K562 (cell line): ENCODE measurements around the gene BIVM. TPM values are rescaled to one million over a fixed set of nuclear protein-coding genes. Genes with fewer than 3 reads are reported as not detected.
A peak's percentile ranks its signal among the peaks of the same experiment; 100 is the strongest.

Source experiments
- BCL6 ChIP-seq: fragments of 250-450 bp; sonication (Bioruptor Pico); IDR thresholded peaks from 2 replicates; pipeline ENCODE4 v1.4.0; 2020
- BRCA1 ChIP-seq, 2 experiments: fragments of 450-650 bp in 1 of 2; sonication (generic) in 1 of 2; formaldehyde crosslinking in 1 of 2; IDR thresholded peaks; 2 replicates each; pipeline versions ENCODE4 v1.5.0 to v1.6.1; 2017 to 2020; ENCODE audit warnings: mild to moderate bottlenecking in 1 of 2, missing genetic modification reagents in 1 of 2
- CBFB ChIP-seq: sonication (generic); formaldehyde crosslinking; IDR thresholded peaks from 2 replicates; pipeline ENCODE4 v1.4.0; 2020; ENCODE audit warnings: mild to moderate bottlenecking, missing genetic modification reagents
- CHD2 ChIP-seq: IDR thresholded peaks from 2 replicates; pipeline ENCODE4 v1.6.1; 2011; ENCODE audit warnings: low read depth, low read length
- CREM ChIP-seq: IDR thresholded peaks from 2 replicates; pipeline ENCODE4 v1.6.1; 2014; ENCODE audit warnings: antibody characterized with exemption, low read depth
- CSDE1 ChIP-seq, 2 experiments: fragments of 450-650 bp; IDR thresholded peaks; 2 replicates each; pipeline ENCODE4 v1.6.1; 2016; ENCODE audit warnings: mild to moderate bottlenecking in 1 of 2
- EWSR1 ChIP-seq: fragments of 450-650 bp; IDR thresholded peaks from 2 replicates; pipeline ENCODE4 v1.6.1; 2018; ENCODE audit warnings: borderline replicate concordance, mild to moderate bottlenecking, low read depth, moderate library complexity; ENCODE audit not compliant: partially characterized antibody
- HNRNPLL ChIP-seq: fragments of 200-400 bp; formaldehyde crosslinking; IDR thresholded peaks from 2 replicates; pipeline ENCODE4 v1.6.1; 2017; ENCODE audit warnings: low read length, low read depth, mild to moderate bottlenecking; ENCODE audit not compliant: poor library complexity, severe bottlenecking
- KLF1 ChIP-seq: fragments of 450-650 bp; IDR thresholded peaks from 2 replicates; pipeline ENCODE4 v1.6.1; 2016; ENCODE audit warnings: missing genetic modification characterization, missing compliant biosample characterization
- MBD1 ChIP-seq: fragments of 250-450 bp; sonication (Bioruptor Pico); IDR thresholded peaks from 2 replicates; pipeline ENCODE4 v1.8.0; 2022; ENCODE audit warnings: inconsistent platforms
- MED1 ChIP-seq: sonication (generic); formaldehyde crosslinking; IDR thresholded peaks from 2 replicates; pipeline ENCODE4 v1.8.1; 2023; ENCODE audit warnings: missing genetic modification reagents, borderline replicate concordance
- NCOA4 ChIP-seq: fragments of 450-650 bp; IDR thresholded peaks from 2 replicates; pipeline ENCODE4 v1.6.1; 2018; ENCODE audit warnings: mild to moderate bottlenecking; ENCODE audit not compliant: partially characterized antibody
- PHB ChIP-seq: fragments of 250-450 bp; sonication (Bioruptor Pico); IDR thresholded peaks from 2 replicates; pipeline ENCODE4 v1.5.0; 2021
- PHB2 ChIP-seq: fragments of 450-650 bp; IDR thresholded peaks from 2 replicates; pipeline ENCODE4 v1.6.1; 2017; ENCODE audit warnings: low read depth
- POU5F1 ChIP-seq: fragments of 150-350 bp; IDR thresholded peaks from 2 replicates; pipeline ENCODE4 v1.6.1; 2014; ENCODE audit warnings: borderline replicate concordance, low read length, low read depth, mild to moderate bottlenecking; ENCODE audit not compliant: partially characterized antibody
- RBM39 ChIP-seq: fragments of 200-400 bp; formaldehyde crosslinking; optimal IDR thresholded peaks from 2 replicates; pipeline ENCODE3; 2018; ENCODE audit warnings: low read depth, low read length
- RFX1 ChIP-seq: fragments of 450-650 bp; IDR thresholded peaks from 2 replicates; pipeline ENCODE4 v1.6.1; 2016; ENCODE audit warnings: mild to moderate bottlenecking, moderate library complexity
- SIN3A ChIP-seq, 2 experiments: fragments of 150-350 bp in 1 of 2; IDR thresholded peaks; 2 replicates each; pipeline ENCODE4 v1.6.1; 2011 to 2016; ENCODE audit warnings: borderline replicate concordance in 2 of 2, low read depth in 2 of 2, low read length in 2 of 2, mild to moderate bottlenecking in 2 of 2, moderate library complexity in 2 of 2; ENCODE audit not compliant: control insufficient read depth in 1 of 2
- SMAD4 ChIP-seq: fragments of 250-450 bp; sonication (Bioruptor Pico); conservative IDR thresholded peaks from 2 replicates; pipeline ENCODE4 v1.8.0; 2021; ENCODE audit warnings: inconsistent platforms, mild to moderate bottlenecking, moderate library complexity
- SRSF7 ChIP-seq: fragments of 200-400 bp; formaldehyde crosslinking; optimal IDR thresholded peaks from 2 replicates; pipeline ENCODE3; 2017; ENCODE audit warnings: mild to moderate bottlenecking, low read depth, low read length
- TARDBP ChIP-seq: fragments of 450-650 bp; IDR thresholded peaks from 2 replicates; pipeline ENCODE4 v1.6.1; 2016
- ZBTB1 ChIP-seq: sonication (generic); formaldehyde crosslinking; IDR thresholded peaks from 2 replicates; pipeline ENCODE4 v1.8.1; 2023; ENCODE audit warnings: missing genetic modification reagents, low read depth, mild to moderate bottlenecking, borderline replicate concordance
- ZBTB8A ChIP-seq: fragments of 450-650 bp; IDR thresholded peaks from 2 replicates; pipeline ENCODE4 v1.6.1; 2018; ENCODE audit warnings: mild to moderate bottlenecking, moderate library complexity; ENCODE audit not compliant: partially characterized antibody
- ZNF217 ChIP-seq: sonication (generic); formaldehyde crosslinking; IDR thresholded peaks from 2 replicates; pipeline ENCODE4 v1.8.0; 2022; ENCODE audit warnings: mild to moderate bottlenecking, missing genetic modification reagents
- ZNF224 ChIP-seq: sonication (generic); formaldehyde crosslinking; IDR thresholded peaks from 2 replicates; pipeline ENCODE4 v1.8.0; 2022; ENCODE audit warnings: mild to moderate bottlenecking, missing genetic modification reagents
- ZNF408 ChIP-seq: fragments of 250-450 bp; sonication (Bioruptor Pico); IDR thresholded peaks from 2 replicates; pipeline ENCODE4 v1.4.0; 2020; ENCODE audit warnings: low read depth, mild to moderate bottlenecking, moderate library complexity
- polyA plus RNA-seq, 8 experiments: library from polyadenylated mRNA; depleted of rRNA in 4 of 8; stranded (reverse) in 5 of 8; unstranded in 3 of 8; fragments of >200 nt; fragmentation: Nextera tagmentation in 2 of 8; fragmentation: Illumina TruSeq in 1 of 8; extraction: Ambion mirVana in 2 of 8; extraction: Trizol in 1 of 8; gene quantifications; 2 replicates each; pipeline versions ENCODE4 v1.2.1 to v1.2.3, GENCODE V29; 2011 to 2014; ENCODE audit warnings: inconsistent platforms in 1 of 8, missing spikeins in 1 of 8
- total RNA-seq, 7 experiments: library from RNA; depleted of rRNA in 6 of 7; stranded (reverse); fragments of >200 nt in 6 of 7; fragmentation: Illumina TruSeq in 2 of 7; extraction: Trizol in 2 of 7; gene quantifications; 2 replicates each; pipeline versions ENCODE4 v1.2.1 to v1.2.3, GENCODE V29; 2011 to 2021; ENCODE audit warnings: low replicate concordance in 1 of 7
- TF ChIP-seq, protein P1 (sequence below): fragments of 450-650 bp; formaldehyde crosslinking; IDR thresholded peaks from 2 replicates; pipeline ENCODE4 v1.4.0; 2020; ENCODE audit warnings: mild to moderate bottlenecking, moderate library complexity
- TF ChIP-seq, protein P2 (sequence below): fragments of 450-650 bp; IDR thresholded peaks from 2 replicates; pipeline ENCODE4 v1.6.1; 2016

BIVM gene
- total and polyA plus RNA-seq, 9 of the 15 experiments (the other 6 are each of a cell fraction or from before 2014, with no cell fraction given), result 3.6 to 23.1 (median 16.8) TPM

- TF ChIP-seq MBD1 (CRISPR knock-in tag) (no peak), TARDBP (peak; percentile 57; the same call in 1 of the 2 replicates), CREM (peak; percentile 99), EWSR1 (no peak), CSDE1 (IDR thresholded peaks at IDR 0.05) (no peak), ZBTB8A (no peak), ZNF217 (CRISPR knock-in tag) (no peak), POU5F1 (peak; percentile 89), SIN3A (IDR thresholded peaks at IDR 0.05; ENCODE audit: borderline replicate concordance in 2 of 2, control insufficient read depth in 1 of 2, low read depth in 2 of 2, low read length in 2 of 2) (peak; percentile 58 to 64; a peak in 2 of 4 replicates), BRCA1 (IDR thresholded peaks at IDR 0.05) (no peak), BRCA1 (CRISPR knock-in tag; IDR thresholded peaks at IDR 0.05) (no peak), SRSF7 (no peak), ZNF224 (no peak), PHB (no peak), RFX1 (no peak), CBFB (no peak), SMAD4 (no peak; the same call in 1 of the 2 replicates), PHB2 (no peak), ZBTB1 (no peak), NCOA4 (no peak), BCL6 (CRISPR knock-in tag) (no peak), MED1 (CRISPR knock-in tag) (no peak), KLF1 (tag) (peak; percentile 49; the same call in 1 of the 2 replicates), ZNF408 (CRISPR knock-in tag) (no peak), HNRNPLL (peak; percentile 96), CHD2 (no peak), RBM39 (no peak)
- TF ChIP-seq, protein P1, sequence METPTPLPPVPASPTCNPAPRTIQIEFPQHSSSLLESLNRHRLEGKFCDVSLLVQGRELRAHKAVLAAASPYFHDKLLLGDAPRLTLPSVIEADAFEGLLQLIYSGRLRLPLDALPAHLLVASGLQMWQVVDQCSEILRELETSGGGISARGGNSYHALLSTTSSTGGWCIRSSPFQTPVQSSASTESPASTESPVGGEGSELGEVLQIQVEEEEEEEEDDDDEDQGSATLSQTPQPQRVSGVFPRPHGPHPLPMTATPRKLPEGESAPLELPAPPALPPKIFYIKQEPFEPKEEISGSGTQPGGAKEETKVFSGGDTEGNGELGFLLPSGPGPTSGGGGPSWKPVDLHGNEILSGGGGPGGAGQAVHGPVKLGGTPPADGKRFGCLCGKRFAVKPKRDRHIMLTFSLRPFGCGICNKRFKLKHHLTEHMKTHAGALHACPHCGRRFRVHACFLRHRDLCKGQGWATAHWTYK (CRISPR knock-in tag), result no peak
- TF ChIP-seq, protein P2, sequence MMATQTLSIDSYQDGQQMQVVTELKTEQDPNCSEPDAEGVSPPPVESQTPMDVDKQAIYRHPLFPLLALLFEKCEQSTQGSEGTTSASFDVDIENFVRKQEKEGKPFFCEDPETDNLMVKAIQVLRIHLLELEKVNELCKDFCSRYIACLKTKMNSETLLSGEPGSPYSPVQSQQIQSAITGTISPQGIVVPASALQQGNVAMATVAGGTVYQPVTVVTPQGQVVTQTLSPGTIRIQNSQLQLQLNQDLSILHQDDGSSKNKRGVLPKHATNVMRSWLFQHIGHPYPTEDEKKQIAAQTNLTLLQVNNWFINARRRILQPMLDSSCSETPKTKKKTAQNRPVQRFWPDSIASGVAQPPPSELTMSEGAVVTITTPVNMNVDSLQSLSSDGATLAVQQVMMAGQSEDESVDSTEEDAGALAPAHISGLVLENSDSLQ, result peak; percentile 81
Measured at GRCh38 chr13:102845630-102846260, 46.8 kb downstream of the BIVM start, which contains the start of gene ERCC5 (continued).
